ENCODE results near the gene NDUFAB1. TPM values are rescaled to one million over a fixed set of nuclear protein-coding genes. Genes with fewer than 3 reads are reported as not detected.

The NDUFAB1 gene
- total RNA-seq, 1 donor from 2014 or later = 104 TPM

DNA sequence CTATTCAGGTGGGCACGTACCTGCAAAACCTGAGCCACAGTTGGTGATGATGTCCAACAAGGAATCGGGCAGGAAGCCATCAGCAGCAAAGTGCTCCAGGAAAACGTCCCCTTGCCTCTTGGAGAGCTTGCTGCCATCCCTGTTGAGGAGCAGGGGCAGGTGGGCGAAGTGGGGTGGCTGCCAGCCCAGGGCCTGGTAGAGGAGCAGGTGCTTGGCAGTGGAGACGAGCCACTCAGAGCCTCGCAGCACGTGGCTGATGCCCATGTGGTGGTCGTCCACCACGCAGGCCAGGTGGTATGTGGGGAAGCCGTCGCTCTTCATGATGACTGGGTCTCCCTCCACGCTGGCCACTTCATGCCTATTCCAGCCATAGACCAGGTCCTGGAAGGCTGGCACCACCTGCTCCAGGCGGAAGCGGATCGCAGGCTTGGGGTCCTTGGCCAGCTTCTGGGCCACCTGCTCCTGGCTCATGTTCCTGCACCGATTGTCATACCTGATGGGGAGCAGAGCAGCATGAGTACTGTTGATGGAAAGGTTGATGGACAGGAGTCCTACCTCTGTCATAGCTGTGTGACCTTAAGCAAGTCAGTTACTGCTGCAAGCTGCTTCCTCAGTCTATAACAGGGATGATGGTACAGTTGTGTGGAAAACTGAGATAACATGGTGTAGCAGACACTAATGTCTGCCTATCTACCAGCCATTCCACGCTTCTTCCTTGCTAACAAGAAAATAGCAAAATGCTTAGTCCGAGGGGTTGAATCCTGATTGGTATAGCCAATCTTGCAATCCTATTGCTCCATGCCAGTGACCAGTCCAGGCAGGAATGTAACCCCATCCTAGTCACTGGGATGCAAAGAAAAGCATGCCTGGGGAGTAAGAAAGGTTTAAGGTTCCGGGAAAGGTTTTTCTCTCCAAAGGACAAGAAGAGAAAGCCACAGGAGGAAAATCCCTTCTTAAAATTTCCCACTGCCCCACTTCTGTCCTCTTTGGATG is 61.0 kb downstream of the NDUFAB1 start:
- Mint-ChIP-seq H3K36me3 (ENCODE audit: low read depth) (peaks cover 3% of the 10 kb centered on the region), H3K27me3 (ENCODE audit: low read depth) (no peaks in the 10 kb centered on the region), H3K27ac (ENCODE audit: unreplicated experiment) (no peak overlapping the region), H3K9me3 (no peaks in the 10 kb centered on the region), H3K4me1 (no peaks in the 10 kb centered on the region), H3K4me3 (no peak overlapping the region)
- DNase-seq (ENCODE audit: low read depth, low spot score) = no peak
- TF ChIP-seq, protein P1, sequence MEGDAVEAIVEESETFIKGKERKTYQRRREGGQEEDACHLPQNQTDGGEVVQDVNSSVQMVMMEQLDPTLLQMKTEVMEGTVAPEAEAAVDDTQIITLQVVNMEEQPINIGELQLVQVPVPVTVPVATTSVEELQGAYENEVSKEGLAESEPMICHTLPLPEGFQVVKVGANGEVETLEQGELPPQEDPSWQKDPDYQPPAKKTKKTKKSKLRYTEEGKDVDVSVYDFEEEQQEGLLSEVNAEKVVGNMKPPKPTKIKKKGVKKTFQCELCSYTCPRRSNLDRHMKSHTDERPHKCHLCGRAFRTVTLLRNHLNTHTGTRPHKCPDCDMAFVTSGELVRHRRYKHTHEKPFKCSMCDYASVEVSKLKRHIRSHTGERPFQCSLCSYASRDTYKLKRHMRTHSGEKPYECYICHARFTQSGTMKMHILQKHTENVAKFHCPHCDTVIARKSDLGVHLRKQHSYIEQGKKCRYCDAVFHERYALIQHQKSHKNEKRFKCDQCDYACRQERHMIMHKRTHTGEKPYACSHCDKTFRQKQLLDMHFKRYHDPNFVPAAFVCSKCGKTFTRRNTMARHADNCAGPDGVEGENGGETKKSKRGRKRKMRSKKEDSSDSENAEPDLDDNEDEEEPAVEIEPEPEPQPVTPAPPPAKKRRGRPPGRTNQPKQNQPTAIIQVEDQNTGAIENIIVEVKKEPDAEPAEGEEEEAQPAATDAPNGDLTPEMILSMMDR (conservative IDR thresholded peaks at IDR 0.05) = no peak

DNA sequence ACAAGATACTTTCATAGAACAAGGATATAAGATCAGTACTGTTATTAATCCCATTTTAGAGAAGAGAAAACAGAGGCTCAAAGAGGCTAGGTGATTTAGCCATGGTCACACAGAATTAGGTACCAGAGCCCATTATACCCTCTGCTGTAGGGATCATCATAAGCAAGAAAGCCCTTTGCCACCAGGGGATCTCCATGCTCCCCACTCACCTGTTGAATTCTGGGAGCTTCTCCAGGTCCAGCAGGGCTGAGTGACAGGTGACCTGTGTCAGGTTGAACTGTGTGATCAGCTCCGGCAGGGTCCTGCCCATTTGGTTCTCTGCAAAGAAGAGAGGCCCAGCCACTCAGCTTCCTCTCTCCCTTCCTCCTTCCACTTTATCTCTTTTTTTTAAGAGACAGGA is 63.7 kb downstream of the NDUFAB1 start:
- TF ChIP-seq, protein P1 (conservative IDR thresholded peaks at IDR 0.05) = no peak
- Mint-ChIP-seq H3K27ac (ENCODE audit: unreplicated experiment) (no peak overlapping the region), H3K27me3 (ENCODE audit: low read depth) (no peaks in the 10 kb centered on the region), H3K4me1 (no peaks in the 10 kb centered on the region), H3K9me3 (no peaks in the 10 kb centered on the region), H3K36me3 (ENCODE audit: low read depth) (peaks cover 3% of the 10 kb centered on the region), H3K4me3 (no peak overlapping the region)
- no peak for DNase-seq (ENCODE audit: low read depth, low spot score)

Other genes with a start within 250 kb of the NDUFAB1 start
- gene COG7, start 143.1 kb downstream of the NDUFAB1 start, total RNA-seq = 18.8 and 18.9 TPM in 2 replicates
- gene GGA2, start 85.8 kb downstream of the NDUFAB1 start, total RNA-seq = 93.4 and 100 TPM in 2 replicates
- gene EARS2, start 39.0 kb downstream of the NDUFAB1 start, total RNA-seq = 27.5 and 27.9 TPM in 2 replicates
- 89.5 and 91.0 TPM in 2 replicates for gene UBFD1, start 38.6 kb downstream of the NDUFAB1 start, total RNA-seq
- 25.6 and 26.6 TPM in 2 replicates for gene PALB2, start 45.0 kb upstream of the NDUFAB1 start, total RNA-seq
- 95.7 and 96.7 TPM in 2 replicates for gene DCTN5, start 45.1 kb upstream of the NDUFAB1 start, total RNA-seq
- gene PLK1, start 82.6 kb upstream of the NDUFAB1 start, total RNA-seq = 108 and 119 TPM in 2 replicates
- 0.59 TPM in 1 of 2 replicates, not detected in the other for gene ERN2, start 116.9 kb upstream of the NDUFAB1 start, total RNA-seq
- not detected in 2 replicates for gene CHP2, start 158.7 kb upstream of the NDUFAB1 start, total RNA-seq
- gene PRKCB, start 239.7 kb upstream of the NDUFAB1 start, total RNA-seq = 0.77 and 0.80 TPM in 2 replicates

Data from neural crest cell (in vitro differentiated cells).